B cell (primary cell): ENCODE results near the gene CCDC14.

ENCODE experiments used
- CTCF ChIP-seq: fragments of 200-600 bp; IDR thresholded peaks from one replicate; pipeline ENCODE4 v1.8.0; 2022; ENCODE audit warnings: antibody characterized with exemption, mild to moderate bottlenecking
- EZH2 ChIP-seq: IDR thresholded peaks from 2 replicates; pipeline ENCODE4 v1.6.1; 2012; ENCODE audit warnings: borderline replicate concordance, low read depth, mild to moderate bottlenecking, moderate library complexity, low read length; ENCODE audit not compliant: insufficient read depth, poor library complexity, severe bottlenecking

GRCh38 chr3:123939706-123940105 is 21.3 kb downstream of the CCDC14 start:
- TF ChIP-seq CTCF = no peak
- TF ChIP-seq EZH2 = no peak
